HG02763 (cell line): ENCODE results near the gene PHF2.
"Not testable (repeated sequence)": the region's sequence is repeated elsewhere in the genome, so short reads cannot be mapped to it uniquely, and the experiment has no call there.

ENCODE experiments used
- ATAC-seq: cut with Tn5 transposase; IDR thresholded peaks from one replicate; pipeline ENCODE4 v1.9.1; 2021; ENCODE audit warnings: mild to moderate bottlenecking, moderate library complexity; ENCODE audit not compliant: unreplicated experiment

The PHF2 gene

DNA sequence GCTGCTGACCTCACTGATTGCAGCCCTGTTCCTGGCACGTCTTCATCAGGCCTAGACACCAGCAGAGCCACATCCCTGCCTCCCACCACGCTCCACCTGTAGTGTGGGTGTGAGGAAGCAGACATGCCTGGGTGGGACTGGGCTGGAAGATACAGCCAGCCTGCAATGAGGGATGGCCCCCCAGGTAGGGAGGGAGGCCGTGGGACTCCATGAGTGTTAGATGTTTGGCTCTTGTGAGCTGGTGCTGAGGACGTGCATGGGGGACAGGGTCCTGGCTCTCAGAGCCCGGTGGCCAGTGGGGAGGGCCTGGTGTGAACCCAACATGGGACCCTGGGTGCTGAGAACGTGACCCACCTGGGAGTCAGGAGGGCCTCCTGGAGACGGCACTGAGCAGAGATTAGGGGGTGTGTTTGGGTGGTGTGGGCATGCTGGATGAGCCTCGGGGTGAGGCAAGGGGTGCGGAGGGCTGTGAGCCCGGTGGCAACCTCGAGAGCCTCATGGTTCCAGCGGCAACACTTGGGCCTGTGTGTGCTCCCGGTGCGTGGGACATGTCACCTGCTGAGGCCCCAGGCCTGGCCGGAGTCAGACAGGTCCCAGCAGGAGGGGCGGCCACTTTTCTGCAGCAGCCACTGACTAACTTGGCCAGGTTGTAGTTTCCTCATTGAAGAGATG, 87.6 kb downstream of the PHF2 start:
- ATAC-seq, result no peak

DNA sequence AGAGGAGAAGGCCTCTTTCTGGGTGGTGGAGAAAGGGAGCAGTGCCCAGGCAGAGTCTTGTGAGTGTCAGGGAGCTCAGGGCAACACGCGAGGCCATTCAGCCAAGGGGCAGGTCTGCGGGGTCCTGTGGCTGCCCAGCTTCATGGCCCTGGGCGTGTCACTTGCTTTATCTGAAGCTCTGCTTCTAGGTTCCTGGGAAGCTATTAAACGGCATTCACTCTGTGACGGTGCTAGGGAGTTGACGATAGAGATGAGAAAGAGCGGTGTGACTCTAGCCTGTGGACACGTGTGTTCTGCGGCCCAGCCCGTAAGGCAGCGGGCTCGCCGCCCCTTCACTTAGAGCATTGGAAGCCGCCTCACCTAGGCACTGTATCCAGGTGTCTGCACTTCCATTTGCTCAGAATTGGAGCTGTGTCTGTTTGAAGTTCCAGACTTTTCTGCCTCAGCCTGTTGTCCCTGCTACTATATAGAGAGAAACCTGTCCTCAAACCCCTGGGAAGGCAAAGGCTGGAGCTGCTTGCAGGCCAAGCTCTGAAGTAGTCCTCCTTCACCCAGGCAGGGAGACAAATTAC, 88.3 kb downstream of the PHF2 start:
- ATAC-seq, result no peak

DNA sequence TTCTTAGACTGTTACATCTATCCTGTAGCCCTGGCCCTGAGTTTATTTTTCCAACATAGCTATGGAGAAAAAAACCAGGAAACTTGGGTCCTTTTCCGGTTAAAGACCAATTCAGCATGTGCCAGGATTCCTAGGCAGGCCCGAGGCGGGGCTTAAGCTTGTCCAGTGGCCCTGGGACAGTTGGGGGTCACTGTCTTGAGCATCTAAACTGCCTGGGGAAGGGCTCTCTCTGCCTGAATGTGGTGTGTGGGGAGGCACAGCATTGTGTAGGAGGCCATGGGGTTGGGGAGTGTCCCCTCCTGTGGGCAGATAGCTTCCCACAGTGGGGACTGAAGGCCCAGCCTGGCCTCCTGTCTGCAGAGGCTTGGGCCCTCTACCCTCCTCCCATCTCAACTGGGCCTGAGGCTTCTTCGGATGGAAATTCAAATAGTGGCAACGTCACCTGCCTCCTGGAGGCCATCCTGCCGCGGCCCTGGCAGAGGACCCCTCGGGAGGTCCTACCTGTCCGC, 88.8 kb downstream of the PHF2 start:
- no peak for ATAC-seq

DNA sequence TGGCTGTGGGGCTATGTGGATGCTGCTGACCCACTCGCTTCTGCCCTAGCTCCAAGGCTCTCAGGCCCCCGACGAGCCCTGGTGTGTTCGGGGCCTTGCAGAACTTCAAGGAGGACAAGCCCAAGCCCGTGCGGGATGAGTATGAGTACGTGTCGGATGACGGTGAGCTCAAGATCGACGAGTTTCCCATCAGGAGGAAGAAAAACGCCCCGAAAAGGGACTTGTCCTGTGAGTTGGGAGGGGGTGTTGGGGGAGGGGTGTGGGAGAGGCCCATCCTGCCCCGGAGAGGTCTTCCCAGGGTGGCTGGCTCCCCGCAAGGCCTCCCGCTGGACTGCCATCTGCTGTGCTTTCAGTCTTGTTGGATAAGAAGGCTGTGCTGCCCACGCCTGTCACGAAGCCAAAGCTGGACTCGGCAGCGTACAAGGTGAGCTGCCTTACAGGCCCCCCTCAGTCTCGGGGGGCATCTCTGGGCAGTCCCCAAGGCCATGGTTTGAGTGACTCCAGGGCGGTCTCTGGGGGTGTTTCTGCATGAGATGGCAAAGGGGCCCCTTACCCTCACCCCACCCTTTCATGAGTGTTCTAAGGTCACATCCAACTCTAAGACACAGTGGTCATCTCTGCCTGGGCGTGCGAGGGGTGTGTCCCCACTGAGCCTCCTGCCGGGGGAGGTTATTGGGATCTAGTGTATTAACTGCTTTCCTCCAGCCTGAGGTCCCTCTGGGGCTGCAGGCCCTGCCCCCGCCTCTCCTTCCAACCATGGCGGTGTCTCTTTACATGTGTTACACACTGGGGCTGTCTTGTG, 89.5 kb downstream of the PHF2 start:
- no peak for ATAC-seq

DNA sequence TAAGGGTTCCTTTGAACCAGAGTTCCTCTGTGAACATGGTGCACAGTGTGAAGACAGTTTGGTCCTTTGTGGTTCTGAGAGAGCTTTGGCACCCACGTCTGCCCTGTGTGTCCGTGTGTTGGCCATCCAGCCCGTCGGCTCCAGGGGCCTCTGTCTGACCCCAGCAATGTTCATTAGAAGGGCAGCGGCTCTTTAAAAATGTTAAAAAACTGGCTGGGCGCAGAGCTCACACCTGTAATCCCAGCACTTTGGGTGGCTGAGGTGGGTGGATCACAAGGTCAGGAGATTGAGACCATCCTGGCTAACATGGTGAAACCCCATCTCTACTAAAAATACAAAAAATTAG, 90.0 kb downstream of the PHF2 start:
- ATAC-seq, result not testable (repeated sequence)

DNA sequence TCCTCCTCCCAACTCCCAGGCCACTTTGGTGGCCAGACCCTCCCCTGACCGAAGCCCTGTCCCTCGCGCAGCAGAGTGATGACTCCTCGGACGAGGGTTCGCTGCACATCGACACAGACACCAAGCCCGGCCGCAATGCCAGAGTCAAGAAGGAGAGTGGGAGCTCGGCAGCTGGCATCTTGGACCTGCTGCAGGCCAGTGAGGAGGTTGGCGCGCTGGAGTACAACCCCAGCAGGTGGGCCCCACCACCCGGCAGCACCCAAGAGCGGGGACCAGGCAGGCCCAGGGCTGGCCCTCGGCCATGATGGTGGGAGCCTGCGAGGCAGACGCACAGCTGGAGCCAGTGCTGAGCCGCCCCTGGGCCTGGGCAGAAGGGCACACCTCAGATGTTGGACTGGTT, 90.6 kb downstream of the PHF2 start:
- ATAC-seq, result no peak

DNA sequence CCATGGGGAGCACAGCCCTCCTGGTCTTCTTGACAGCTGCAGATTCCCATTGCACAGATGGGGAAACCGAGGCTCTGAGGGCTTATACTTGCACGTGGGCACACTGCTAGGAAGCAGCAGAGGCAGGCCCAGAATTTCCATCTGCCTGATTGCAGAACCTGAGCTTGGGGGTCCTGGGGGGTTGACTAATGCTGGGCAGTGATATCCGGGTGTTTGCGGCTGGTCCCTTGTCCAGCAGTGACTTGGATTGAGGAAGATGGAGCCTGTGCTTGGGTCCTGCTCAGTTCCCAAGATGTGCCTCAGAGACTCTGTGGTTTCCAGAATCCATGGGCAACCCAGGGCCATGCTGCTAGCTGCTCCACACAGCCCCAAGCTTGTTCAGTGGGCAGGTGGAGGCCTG, 91.2 kb downstream of the PHF2 start:
- no peak for ATAC-seq

DNA sequence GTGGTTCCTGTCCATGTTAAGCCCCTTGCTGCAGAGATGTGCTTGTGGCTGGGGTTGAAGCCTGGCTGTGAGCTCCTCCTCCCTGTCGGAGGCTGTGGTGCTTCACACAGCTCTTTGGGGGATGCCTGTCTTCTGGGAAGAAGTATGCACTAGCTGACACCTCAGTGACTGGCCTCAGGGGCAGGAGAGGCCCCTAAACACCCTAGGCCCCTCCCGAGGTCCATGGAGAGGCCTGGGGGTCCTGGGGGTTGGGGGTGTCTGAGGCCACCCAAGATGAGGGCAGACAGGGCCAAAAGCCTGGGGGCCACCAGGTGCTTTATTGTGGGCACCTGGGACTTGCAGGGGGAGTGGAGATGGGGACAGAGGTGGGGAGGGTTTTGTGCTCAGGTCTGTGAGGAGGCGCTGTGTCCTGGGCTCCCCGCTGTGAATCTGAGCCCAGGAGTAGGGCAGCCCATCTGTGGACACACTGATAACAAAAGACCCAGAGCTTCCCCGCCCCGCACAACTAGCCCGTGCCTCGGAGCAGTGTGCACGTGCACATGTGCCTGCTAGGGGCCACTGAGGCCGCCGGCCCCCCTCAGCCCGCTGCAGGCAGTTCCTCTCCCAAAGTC, 92.0 kb downstream of the PHF2 start:
- ATAC-seq, result no peak

DNA sequence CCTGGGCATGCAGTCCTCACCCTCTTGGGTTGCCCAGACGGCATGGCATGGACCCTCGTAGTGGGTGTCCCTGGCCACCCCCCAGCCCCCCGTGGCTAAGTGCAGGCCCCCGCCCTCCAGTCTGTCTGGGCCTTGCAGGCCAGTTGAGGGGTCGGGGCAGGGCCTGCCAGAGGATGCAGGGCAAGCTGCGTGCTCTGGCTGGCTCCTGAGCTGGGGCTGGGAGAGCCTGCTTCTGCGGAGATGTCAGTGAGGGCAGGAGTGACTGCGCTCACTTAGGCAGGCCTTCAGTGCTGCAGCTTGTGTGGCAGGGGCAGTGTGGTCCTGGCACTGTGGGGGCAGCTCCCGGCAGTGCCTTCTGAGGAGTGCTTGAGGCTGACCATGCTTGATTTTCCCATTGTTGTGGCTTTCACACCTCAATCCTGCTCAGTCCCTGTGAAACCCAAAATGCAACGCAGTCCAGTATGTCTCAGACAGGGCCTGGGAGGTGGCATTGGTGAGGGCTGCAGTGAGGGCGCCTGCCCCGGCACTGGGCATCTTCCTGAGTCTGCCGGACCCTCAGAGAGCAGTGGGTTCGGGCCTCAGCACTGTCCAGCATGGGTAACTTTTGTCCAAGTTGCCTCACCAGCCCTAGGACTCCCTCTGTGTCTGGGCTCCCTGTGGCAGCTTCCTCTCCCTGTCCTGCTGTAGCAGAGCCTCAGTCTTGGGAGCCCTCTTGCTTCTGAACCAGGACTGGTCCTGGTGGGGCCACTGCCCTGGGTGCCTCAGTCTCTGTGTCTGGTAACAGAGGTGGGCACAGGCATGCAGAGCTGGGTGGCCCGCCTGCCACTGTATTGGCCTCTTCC, 93.0 kb downstream of the PHF2 start:
- no peak for ATAC-seq

DNA sequence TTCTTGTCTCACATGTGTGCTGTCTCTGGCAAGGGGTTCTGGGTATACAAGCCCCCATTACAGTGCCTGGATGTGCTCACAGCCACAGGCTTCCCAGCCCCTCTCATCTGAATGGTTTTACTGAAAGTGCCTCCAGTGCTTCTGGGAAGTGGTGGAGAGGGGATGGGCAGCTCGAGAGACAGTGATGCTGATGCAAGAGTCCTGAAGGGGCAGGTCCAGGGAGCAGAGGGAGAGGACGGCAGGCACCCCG, 93.5 kb downstream of the PHF2 start:
- ATAC-seq, result no peak

DNA sequence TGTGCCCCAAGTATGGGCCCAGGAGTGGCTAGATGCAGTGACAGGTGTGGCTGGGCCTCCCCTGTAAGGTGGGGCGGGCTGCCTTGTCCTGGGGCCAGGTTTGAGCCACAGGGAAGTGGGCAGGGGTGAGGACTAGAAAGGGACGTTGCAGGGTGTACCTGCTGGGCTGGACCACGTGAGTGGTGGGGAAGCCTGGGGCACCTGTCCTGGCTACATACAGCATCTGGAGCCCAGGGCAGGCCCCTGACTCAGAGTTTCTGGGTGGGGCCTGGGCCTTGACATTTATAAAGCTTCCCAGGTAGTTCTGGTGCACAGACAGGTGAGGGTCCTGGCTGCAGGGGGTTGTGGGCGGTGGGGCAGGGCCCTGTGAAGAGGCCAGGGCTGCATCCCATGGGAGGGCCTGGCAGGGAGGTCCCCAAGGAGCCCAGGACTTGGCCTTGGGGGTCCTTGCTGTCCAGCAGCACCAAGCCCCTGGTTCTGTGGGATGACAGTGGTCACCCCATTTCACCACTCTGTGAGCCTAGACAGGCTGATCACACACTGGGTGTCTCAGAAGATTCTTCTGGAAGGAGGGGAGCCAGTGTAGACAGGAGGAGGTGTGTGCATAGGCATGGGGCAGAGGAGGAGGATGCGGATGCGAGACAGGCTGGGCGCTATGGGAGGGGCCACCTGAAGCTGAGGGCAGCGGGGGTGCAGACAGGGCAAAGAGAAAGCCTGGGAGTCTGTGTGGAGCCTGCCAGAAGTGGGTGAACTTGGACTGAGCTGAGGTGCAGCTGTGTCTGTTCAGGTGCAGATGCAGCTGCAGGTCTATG, 94.0 kb downstream of the PHF2 start:
- ATAC-seq, result no peak

DNA sequence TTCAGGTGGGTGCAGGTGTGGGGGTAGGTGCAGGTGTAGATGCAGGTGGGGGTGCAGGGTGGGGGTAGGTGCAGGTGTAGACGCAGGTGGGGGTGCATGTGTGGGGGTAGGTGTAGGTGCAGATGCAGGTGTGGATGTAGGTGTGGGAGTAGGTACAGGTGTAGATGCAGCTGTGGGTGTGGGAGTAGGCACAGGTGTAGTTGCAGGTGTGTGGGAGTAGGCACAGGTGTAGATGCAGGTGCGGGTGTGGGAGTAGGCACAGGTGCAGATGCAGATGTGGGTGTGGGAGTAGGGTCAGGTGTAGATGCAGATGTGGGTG, 94.6 kb downstream of the PHF2 start:
- no peak for ATAC-seq

DNA sequence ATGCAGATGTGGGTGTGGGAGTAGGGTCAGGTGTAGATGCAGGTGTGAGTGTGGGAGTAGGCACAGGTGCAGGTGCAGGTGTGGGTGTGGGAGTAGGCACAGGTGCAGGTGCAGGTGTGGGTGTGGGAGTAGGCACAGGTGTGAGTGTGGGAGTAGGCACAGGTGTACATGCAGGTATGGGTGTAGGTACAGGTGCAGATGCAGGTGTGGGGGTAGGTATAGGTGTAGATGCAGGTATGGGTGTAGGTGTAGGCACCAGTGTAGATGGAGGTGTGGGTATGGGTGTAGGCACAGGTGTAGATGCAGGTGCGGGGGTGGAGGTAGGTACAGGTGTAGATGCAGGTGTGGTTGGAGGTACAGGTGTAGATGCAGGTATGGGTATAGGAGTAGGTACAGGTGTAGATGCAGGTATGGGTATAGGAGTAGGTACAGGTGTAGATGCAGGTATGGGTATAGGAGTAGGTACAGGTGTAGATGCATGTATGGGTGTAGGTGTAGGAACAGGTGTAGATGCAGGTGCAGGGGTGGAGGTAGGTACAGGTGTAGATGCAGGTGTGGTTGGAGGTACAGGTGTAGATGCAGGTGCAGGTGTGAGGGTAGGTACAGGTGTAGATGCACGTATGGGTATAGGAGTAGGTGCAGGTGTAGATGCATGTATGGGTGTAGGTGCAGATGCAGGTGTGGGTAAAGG, 96.1 kb downstream of the PHF2 start:
- not testable (repeated sequence) for ATAC-seq

DNA sequence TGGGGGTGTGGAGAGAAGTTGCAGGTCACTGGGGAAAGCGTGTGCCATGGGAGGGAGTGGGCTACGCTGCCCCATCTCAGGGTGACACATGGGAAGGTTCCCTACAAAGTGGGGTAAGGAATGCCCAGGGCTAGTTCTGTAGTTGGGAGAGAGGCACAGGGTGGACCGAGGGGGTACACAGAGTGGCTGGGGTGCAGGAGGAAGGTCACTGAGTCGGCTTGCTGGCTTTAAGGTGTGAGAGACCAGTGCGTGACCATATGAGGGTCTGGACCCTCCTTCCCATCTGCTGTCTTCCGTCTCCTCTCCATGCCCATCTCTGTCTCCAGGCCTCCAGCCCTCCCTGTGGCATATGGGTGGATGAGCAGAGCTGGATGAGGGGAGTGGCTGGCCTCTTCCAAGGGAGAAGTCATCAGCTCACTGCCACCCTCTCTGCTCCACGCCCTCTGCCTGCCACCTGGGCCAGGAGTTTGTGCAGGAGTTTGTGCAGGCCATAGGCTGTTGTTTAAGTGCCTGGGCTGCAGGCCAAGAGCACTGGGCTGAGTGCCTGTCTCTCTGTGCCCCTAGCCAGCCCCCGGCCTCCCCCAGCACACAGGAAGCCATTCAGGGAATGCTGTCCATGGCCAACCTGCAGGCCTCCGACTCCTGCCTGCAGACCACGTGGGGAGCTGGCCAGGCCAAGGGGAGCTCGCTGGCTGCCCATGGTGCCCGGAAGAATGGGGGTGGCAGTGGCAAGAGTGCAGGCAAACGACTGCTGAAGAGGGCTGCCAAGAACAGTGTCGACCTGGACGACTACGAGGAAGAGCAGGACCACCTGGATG, 96.8 kb downstream of the PHF2 start:
- ATAC-seq, result no peak

DNA sequence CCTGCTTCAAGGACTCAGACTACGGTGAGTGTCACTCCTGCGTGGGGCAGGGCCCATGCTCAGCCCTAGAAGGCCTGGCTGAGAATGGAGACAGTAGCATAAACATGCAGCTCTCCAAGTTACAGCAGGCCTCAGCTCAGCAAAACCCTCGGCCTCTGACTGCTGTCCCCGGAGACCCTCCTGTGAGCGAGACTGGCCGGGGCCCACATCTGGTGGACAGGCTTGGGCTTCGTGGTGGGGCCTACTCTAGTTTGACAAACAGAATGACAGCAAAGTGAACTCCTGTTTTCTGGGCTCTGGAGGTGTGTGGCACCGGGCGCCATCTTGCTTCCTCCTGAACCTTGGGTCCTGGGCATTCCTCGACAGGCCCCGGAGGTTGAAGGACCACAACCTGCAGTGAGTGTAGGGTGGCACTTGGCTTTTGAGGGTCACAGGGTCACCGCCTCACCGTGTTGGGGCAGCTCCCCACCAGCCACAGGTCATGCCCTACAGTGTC, 97.5 kb downstream of the PHF2 start:
- ATAC-seq, result no peak

DNA sequence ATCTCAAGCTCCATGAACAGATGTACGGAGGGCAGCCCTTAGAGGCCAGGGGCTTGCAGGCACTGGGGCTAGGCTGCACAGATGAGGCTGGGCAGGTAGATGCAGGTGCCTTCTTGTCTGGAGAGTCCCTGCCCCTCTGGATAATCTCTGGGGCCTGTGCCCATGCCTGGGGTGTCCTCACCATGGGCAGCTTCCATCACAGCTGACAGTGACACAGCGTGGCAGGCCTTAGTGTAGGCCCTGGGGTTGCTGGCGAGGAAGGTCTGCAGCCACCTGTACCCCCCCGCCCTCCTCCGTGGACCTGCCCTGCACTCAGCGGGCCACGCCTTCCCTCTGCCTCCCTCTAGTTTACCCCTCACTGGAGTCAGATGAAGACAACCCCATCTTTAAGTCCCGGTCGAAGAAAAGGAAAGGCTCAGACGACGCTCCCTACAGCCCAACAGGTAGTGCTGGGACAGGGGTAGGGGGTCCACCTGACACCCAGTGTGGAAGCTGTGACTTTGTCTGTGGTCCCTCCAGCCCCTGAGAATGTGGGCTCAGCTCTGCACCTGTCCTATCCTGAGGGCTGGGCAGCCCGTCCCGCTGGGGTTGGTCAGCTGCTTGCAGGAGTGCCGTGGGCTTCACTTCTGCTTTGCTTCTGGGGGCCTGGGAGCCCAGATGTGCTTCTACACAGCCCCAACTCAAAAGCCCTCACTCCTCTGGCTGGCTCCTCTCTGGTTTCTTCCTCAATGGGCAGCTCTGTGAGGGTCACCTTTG, 98.4 kb downstream of the PHF2 start:
- no peak for ATAC-seq

DNA sequence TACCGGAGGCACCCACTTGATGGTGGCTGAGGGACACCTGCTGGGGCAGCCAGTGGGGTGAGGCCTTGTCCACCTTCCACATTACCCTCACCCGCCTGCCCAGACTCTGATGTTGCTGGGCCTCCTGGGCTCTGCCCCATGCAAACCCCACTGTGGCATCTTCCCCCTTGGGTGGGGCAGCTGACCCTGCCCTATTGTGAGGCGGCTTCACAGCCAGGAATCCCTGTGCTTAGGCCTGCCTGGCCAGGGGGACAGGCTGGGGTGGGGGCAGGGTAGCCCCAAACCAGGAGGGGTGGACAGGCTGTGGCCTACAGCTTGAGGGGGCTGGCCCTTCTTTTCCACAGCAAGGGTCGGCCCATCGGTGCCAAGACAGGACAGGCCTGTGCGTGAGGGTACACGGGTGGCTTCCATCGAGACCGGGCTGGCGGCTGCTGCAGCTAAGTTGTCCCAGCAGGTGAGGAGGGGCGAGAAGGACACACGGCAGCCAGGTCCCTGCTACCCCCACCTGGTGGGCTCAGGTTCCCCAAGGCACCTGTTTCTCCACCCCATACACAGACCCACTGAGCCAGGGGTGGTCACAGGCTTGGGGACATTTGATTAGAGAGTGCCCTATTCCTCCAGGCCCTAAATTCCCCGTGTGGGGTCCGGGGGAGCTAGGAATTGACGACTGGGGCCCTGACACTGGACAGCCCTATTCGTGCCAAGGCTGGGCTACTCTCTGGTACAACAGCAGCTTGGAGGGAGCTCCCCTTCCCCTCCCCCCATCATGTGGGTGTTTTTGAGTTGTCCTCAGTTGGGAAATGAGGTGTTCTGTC, 99.2 kb downstream of the PHF2 start:
- no peak for ATAC-seq
